BJ (cell line): ENCODE results near the gene VRK3. TPM values are rescaled to one million over a fixed set of nuclear protein-coding genes. Genes with fewer than 3 reads are reported as not detected.

ENCODE experiments used
- CTCF ChIA-PET: fragments of 350-600 bp; formaldehyde crosslinking; extraction: SDS; loops from one replicate; lab custom pipeline; 2021; ENCODE audit warnings: antibody characterized with exemption, inconsistent platforms; lab: Yijun Ruan, JAX
- POLR2A ChIA-PET: fragments of 300-600 bp; sonication (Branson Sonifier 250); formaldehyde crosslinking; extraction: SDS; loops from one replicate; lab custom pipeline; 2021; ENCODE audit warnings: antibody characterized with exemption; lab: Charles Lee
- DNase-seq: peaks from one replicate; pipeline ENCODE4 v3.0.0-alpha.2; 2011; ENCODE audit warnings: low read depth
- H3K27me3 ChIP-seq: 2 replicates; pipeline ENCODE4 v1.6.0; 2011; ENCODE audit warnings: low read length; ENCODE audit not compliant: control insufficient read depth, insufficient read depth
- H3K36me3 ChIP-seq: 2 replicates; pipeline ENCODE4 v1.5.1; 2011; ENCODE audit warnings: low read length; ENCODE audit not compliant: control insufficient read depth, insufficient read depth
- H3K4me3 ChIP-seq: 2 replicates; pipeline ENCODE4 v1.5.1; 2011; ENCODE audit warnings: low read depth, mild to moderate bottlenecking, control low read depth, low read length
- polyA plus RNA-seq: library from polyadenylated mRNA; depleted of rRNA; stranded (reverse); fragments of >200 nt; gene quantifications from 2 replicates; pipeline ENCODE4 v1.2.3, GENCODE V29; 2011
- TF ChIP-seq, protein P1 (sequence below): IDR thresholded peaks from 2 replicates; pipeline ENCODE4 v1.5.1; 2011; ENCODE audit warnings: low read depth, mild to moderate bottlenecking, control low read depth, inconsistent platforms, low read length, moderate library complexity; ENCODE audit not compliant: insufficient read depth

The VRK3 gene
- polyA plus RNA-seq, 1 experiment, result 34.1 TPM

- TF ChIP-seq, protein P1, sequence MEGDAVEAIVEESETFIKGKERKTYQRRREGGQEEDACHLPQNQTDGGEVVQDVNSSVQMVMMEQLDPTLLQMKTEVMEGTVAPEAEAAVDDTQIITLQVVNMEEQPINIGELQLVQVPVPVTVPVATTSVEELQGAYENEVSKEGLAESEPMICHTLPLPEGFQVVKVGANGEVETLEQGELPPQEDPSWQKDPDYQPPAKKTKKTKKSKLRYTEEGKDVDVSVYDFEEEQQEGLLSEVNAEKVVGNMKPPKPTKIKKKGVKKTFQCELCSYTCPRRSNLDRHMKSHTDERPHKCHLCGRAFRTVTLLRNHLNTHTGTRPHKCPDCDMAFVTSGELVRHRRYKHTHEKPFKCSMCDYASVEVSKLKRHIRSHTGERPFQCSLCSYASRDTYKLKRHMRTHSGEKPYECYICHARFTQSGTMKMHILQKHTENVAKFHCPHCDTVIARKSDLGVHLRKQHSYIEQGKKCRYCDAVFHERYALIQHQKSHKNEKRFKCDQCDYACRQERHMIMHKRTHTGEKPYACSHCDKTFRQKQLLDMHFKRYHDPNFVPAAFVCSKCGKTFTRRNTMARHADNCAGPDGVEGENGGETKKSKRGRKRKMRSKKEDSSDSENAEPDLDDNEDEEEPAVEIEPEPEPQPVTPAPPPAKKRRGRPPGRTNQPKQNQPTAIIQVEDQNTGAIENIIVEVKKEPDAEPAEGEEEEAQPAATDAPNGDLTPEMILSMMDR, result no peak
- POLR2A ChIA-PET, result no interaction called here
- H3K4me3 ChIP-seq, result no peak overlapping the region
- no peaks in the 10 kb centered on the region for H3K27me3 ChIP-seq
- CTCF ChIA-PET, result no interaction called here
- DNase-seq, result no peak
- peaks cover 49% of the 10 kb centered on the region for H3K36me3 ChIP-seq
Observed at GRCh38 chr19:50042363-50043024, 17.3 kb upstream of the VRK3 start.

DNA sequence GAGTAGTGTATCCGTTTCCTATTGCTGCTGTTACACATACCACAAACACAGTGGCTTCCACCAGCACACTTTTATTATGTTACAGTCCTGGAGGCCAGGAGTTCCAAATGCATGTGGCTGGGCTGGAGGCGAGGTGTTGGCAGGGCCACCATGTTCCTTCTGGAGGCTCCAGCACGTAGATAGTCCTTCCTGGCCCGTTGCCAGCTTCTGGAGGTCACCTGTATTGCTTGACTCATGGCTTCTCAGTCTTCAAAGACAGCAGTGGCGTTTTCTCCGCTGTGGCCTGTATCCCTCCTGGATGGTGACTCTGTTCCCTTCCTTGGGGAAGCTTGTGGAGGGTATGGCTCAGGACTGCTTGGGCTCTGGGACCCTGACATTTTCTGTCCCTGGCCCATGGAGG lies 15.8 kb upstream of the VRK3 start:
- no peak for DNase-seq
- ChIA-PET CTCF (no interaction called here), POLR2A (no interaction called here)
- no peaks in the 10 kb centered on the region for H3K27me3 ChIP-seq
- H3K4me3 ChIP-seq, result no peak overlapping the region
- peaks cover 49% of the 10 kb centered on the region for H3K36me3 ChIP-seq
- TF ChIP-seq, protein P1, result no peak

DNA sequence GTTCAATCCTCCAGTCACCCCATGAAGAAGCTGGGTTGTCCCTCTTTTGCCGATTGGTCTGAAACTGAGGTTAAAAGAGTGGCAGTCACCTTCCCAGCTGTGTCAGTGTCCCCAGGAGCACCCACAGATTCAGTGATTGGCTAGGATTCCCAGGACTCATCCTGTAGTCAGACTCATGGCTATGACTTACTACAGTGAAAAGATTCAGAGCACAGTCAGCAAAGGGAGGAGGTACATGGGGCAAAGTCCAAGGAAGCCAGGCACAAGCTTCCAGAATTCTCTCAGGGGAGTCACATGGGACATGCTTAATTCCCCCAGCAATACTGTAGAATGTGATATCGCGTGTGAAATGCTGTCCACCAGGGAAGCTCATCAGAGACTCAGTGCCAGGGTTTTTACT lies 14.8 kb upstream of the VRK3 start:
- Histone ChIP-seq H3K4me3 (no peak overlapping the region), H3K27me3 (no peaks in the 10 kb centered on the region), H3K36me3 (peaks cover 41% of the 10 kb centered on the region)
- DNase-seq, result no peak
- POLR2A ChIA-PET, result no interaction called here
- CTCF ChIA-PET, result interaction anchor here (1.0 kb wide), 1 partner anchor 60 kb away, joined by 3 read pairs; no protein-coding TSS in a partner anchor
- TF ChIP-seq, protein P1, result no peak

GRCh38 chr19:50036908-50037307 lies 11.7 kb upstream of the VRK3 start:
- DNase-seq, result no peak
- TF ChIP-seq, protein P1, result no peak
- POLR2A ChIA-PET, result no interaction called here
- CTCF ChIA-PET, result no interaction called here
- Histone ChIP-seq H3K4me3 (no peak overlapping the region), H3K27me3 (no peaks in the 10 kb centered on the region), H3K36me3 (peaks cover 26% of the 10 kb centered on the region)

- no peak for DNase-seq
- TF ChIP-seq, protein P1, result no peak
- peaks cover 11% of the 10 kb centered on the region for H3K36me3 ChIP-seq
- H3K4me3 ChIP-seq, result no peak overlapping the region
- POLR2A ChIA-PET, result no interaction called here
- CTCF ChIA-PET, result no interaction called here
- no peaks in the 10 kb centered on the region for H3K27me3 ChIP-seq
Observed at GRCh38 chr19:50030937-50031336, 5.8 kb upstream of the VRK3 start.
